CD4-positive, alpha-beta T cell treated with Interleukin-1 beta for 1 hour (primary cell): ENCODE data around the gene LATS2.

ENCODE experiments used
- DNase-seq, 2 donors: peaks; one replicate each; pipeline ENCODE4 v3.0.0-alpha.2; 2020 to 2022

The LATS2 gene

DNA sequence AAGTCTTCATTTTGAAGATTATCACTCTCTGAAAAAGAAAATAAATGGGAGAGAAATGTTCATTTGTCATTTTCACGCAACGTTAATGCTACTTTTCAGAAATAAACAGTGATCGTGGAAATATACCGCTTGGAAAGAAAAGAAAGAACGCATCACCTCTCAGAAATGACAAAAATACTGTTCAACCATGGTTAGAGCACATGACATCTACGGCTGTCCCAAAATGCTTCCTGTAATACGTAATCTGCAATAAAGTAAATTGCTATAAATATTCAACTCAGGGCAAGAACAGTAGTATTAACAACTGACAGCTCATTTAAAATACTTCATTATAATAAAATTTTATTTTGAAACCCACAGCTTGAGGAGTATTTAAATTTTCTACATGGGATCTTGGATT, 15.2 kb downstream of the LATS2 start:
- no peak for DNase-seq

DNA sequence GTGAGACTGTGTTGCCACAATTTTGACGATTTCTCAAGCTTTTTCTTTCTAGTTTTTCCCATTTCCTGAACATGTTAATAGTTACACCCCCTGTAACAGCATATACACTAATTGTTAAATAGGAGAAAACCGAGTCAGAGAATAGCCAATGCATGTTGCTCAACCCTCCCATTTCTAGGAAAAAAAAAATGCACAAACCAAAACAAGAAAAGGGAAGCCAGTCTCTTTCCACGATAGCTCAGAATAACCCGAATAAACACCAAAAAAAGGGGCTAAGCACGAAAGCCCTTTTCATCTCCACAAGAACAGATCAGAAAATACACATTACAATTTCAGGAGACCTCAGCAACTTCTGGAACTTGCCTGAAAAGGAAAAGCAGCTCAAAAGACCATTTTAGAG, 16.3 kb downstream of the LATS2 start:
- no peak for DNase-seq

DNA sequence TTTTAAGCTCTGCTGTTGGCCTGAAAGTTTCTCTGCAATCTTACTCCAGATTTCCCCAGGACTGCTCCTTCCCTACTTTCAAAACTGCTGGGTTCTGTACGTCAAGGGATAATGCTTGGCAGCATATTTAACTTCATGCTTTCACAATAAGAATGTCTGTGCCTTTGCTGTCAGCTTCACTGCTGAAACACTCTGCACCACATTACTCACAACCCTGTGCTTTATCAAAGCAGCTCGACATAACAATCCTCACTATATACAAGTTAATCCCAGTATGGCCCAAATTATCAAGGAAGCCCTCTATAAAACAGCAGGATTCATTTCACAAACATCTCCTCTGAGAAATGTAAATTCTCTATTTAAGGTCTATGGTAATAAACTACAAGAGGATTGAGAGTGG, 17.5 kb downstream of the LATS2 start:
- DNase-seq = no peak

GRCh38 chr13:21040120-21040826, 21.1 kb downstream of the LATS2 start:
- DNase-seq = no peak

DNA sequence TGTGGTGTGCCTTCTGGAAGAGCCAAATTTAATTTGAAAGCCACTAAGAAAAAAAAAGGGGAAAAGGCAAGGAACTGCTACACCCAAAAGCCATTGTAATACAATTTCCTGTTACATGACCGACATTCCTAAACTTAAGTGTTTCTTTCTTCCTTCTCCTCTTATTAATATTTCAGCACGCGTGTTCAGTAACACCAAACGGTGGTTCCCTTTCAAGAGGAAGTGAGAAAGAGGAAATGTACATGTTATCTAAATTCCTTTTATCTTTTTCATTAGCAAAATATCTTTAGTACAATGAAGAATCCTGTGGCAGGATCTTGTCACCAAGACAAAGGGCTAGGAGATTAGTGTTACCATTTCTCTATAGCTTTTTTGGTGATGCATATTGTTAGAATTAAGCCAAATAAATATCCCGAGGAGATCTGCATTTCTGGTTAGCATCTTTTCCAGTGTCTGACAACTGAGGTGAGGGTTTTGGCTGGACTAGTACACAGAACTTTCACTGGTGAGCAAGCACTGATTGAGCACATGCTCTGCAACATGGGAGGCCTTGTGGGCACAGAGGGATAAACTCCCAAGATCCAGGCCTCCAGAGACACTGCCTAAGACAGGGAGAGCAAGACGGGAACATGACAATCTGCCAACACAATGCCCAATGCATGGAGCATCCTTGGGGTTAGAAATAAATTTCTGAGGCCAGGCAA, 22.1 kb downstream of the LATS2 start:
- no peak for DNase-seq

GRCh38 chr13:21037656-21038055, 23.7 kb downstream of the LATS2 start:
- DNase-seq = no peak

DNA sequence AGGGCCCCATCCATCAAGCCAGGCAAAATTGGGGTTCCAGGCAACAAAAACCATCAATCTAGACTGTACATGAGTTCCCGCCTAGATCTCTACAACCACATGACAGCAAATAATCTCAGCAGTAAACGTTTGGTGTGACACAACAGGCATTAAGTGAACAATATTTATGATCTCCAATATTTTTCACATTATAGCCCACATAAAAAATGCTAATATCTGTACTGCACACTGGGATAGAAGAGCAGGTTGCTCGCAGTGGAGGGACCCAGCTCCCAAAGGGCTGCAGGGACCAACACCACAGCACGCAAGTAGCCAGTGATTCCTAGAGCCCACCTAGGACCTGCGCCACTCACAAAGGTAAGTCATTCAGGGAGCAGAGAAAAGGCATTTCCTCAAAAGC, 25.9 kb downstream of the LATS2 start:
- no peak for DNase-seq

DNA sequence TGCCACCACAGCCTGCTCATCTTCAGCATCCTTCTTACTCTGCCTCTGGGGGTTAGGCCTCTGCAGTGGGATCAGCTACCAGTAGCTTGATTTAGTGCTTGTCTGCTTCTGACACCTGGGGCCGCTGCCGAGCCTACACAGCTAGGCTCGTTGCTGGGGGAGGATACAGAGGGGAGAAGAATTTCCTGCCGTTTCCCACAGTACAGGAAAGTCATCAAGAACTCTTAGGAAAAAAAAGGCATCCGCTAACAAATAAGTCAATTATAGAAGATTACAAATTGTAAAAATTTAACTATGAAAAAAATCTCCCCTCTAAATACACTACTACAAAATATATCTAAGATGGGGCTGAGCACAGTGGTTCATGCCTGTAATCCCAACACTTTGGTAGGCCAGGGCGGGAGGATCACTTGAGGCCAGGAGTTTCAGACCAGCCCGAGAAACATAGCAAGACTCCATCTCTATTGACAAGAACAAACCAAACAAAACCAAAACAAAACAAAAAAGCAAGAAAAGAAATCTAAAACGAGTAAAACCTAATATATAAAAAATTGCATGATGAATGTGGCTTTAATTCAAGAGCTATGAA, 26.7 kb downstream of the LATS2 start:
- DNase-seq = no peak

DNA sequence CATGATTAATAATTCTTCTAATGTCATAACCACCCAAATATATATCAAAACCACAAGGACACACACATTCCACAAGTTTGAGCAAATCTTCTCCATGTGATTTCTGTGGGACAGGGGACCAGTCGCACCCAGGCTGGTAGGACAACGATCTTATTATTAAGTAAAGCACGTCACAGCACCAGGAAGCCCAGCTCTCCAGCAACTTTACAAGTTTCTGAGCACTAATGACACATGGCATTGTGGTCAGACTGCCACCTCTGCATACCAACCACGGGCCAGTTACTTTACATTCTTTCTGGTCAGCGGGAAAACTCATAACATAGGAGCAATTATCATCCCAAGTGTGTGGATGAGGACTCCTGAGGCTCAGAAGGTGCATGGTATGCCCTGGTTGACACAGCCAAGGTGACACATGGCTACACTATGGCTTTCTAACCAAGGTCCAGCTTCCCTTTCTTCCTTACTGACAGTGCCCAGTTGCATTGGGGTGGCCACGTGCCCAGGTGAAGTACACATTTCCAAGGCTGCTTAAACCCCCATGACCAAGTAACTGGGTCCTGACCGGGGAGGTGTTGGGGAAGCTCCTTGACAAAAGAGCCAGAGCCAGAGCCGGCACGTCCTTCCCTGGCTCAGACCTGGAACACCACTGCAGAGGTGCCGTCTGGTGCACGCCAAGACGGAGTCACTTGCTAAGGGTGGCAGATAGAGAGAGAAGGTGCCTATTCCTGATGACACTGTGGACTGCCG, 27.4 kb downstream of the LATS2 start:
- no peak for DNase-seq

DNA sequence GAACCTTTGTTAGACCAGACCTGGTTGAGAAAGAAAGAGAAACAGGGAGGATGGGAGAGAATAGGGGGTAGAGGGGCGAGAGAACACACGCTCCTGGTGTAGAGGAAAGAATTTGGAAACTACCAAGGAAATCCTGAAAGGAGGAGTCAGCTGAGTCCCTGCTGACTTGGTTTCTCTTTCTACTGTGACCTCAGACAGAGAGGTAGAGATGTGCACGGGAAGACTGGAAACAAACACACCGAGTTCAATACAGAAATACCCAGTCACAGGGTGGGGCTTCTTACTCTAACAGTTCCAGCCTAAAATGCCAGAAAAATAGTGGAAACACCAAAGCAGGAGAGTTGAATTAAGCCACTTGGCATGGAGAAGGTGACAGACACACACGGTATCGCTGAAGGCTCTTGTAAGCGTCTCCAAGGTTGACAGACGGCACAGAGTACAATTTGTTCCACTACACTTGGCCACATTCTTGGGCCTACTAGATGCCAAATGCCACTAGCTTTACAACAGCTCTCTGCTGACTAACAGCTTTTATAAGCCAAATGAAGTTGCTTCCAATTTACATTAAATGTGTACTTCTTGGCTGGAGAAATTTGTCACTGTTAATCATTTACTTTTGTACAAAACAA, 28.1 kb downstream of the LATS2 start:
- DNase-seq = no peak

DNA sequence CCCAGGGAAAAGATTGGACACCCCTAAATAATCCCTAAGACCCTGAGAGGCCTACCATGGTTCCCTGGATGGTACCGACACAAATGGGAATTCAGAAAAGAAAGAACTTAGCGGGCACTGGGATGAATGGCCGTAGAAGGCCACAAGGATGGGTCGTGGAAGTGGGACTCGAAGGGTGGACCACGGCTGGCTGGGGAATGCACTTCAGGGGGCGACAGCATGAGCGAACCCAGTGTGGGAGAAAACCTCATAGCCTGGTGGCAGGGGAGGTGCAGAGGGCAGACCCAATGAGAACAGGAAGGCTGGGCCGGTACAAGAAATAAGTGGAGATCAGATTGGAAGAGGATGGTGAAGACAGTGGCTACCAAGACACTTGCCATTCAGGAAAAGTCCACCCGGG, 28.7 kb downstream of the LATS2 start:
- no peak for DNase-seq

GRCh38 chr13:21031594-21032275, 29.7 kb downstream of the LATS2 start:
- no peak for DNase-seq

- DNase-seq = no peak
Measured at GRCh38 chr13:21025539-21025938, 35.8 kb downstream of the LATS2 start.

GRCh38 chr13:21022056-21022979, 39.1 kb downstream of the LATS2 start:
- DNase-seq = no peak

DNA sequence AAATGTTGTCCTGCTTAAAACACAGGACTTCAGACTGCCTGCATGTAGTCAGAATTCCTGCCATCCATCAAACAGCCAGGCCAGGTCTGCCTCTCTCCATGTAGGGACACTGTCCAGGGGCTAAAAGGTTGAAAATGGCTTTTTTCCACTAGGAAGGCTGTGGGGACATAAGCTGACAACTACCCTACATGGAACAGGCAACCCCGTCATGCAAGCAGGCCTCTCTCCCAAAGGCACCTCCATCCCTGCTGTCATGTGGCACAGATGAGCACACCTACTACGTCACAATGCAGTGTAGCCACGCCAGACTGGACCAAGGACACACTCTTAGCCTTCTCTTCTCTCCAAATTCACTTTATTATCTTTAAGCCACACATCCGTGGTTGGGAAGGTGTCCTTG, 40.8 kb downstream of the LATS2 start:
- DNase-seq = no peak

GRCh38 chr13:21020176-21020575, 41.2 kb downstream of the LATS2 start:
- no peak for DNase-seq

- no peak for DNase-seq
Measured at GRCh38 chr13:21018220-21018619, 43.2 kb downstream of the LATS2 start.

GRCh38 chr13:21016487-21016886, 44.9 kb downstream of the LATS2 start:
- DNase-seq = no peak

GRCh38 chr13:21015284-21015683, 46.1 kb downstream of the LATS2 start:
- DNase-seq = no peak

- no peak for DNase-seq
Measured at GRCh38 chr13:21014502-21015170, 46.8 kb downstream of the LATS2 start.

- DNase-seq = no peak
Measured at GRCh38 chr13:21014139-21014501, 47.3 kb downstream of the LATS2 start.
